GM23338 (cell line): ENCODE results near the gene CELF2. TPM values are rescaled to one million over a fixed set of nuclear protein-coding genes. Genes with fewer than 3 reads are reported as not detected.

Experiments
- ATAC-seq: fragments of 200-7000 bp; cut with Tn5 transposase; 3 replicates; pipeline ENCODE4 v1.9.1; 2020
- DNase-seq: peaks from one replicate; pipeline ENCODE4 v3.0.0-alpha.2; 2015; ENCODE audit warnings: low spot score
- H2AFZ ChIP-seq: fragments of 200-600 bp; sonication (generic); 2 replicates; pipeline ENCODE4 v1.8.0; 2016; ENCODE audit warnings: antibody characterized with exemption, mild to moderate bottlenecking, moderate library complexity
- H3F3A ChIP-seq: fragments of 200-600 bp; sonication (generic); replicated peaks from 2 replicates; pipeline ENCODE4 v1.8.0; 2017; ENCODE audit warnings: antibody characterized with exemption, mixed run types, low read depth
- H3K27ac ChIP-seq: fragments of 200-600 bp; sonication (generic); 2 replicates; pipeline ENCODE4 v1.6.1; 2016; ENCODE audit warnings: low read depth
- H3K27me3 ChIP-seq: fragments of 200-600 bp; sonication (generic); 2 replicates; pipeline ENCODE4 v1.8.0; 2016; ENCODE audit warnings: mild to moderate bottlenecking, mixed run types, moderate library complexity; ENCODE audit not compliant: insufficient read depth
- H3K36me3 ChIP-seq: fragments of 200-600 bp; sonication (generic); 2 replicates; pipeline ENCODE4 v1.8.0; 2016; ENCODE audit warnings: mild to moderate bottlenecking; ENCODE audit not compliant: insufficient read depth
- H3K4me1 ChIP-seq: fragments of 200-600 bp; sonication (generic); 2 replicates; pipeline ENCODE4 v1.8.0; 2016; ENCODE audit warnings: mild to moderate bottlenecking, moderate library complexity; ENCODE audit not compliant: insufficient read depth
- H3K4me2 ChIP-seq: fragments of 200-600 bp; sonication (generic); 2 replicates; pipeline ENCODE4 v1.7.1; 2017; ENCODE audit warnings: mixed run types
- H3K4me3 ChIP-seq: fragments of 200-600 bp; sonication (generic); 2 replicates; pipeline ENCODE4 v1.6.1; 2016; ENCODE audit warnings: mixed run types
- H3K79me2 ChIP-seq: fragments of 200-600 bp; sonication (generic); replicated peaks from 2 replicates; pipeline ENCODE4 v1.8.0; 2017; ENCODE audit warnings: mild to moderate bottlenecking; ENCODE audit not compliant: insufficient read depth
- H3K9me2 ChIP-seq: fragments of 200-600 bp; sonication (generic); 2 replicates; pipeline ENCODE4 v1.8.0; 2017; ENCODE audit not compliant: insufficient read depth
- H4K20me1 ChIP-seq: fragments of 200-600 bp; sonication (generic); replicated peaks from 2 replicates; pipeline ENCODE4 v1.8.0; 2017; ENCODE audit warnings: mild to moderate bottlenecking; ENCODE audit not compliant: insufficient read depth
- H3K27ac Mint-ChIP-seq: 2 replicates; pipeline ENCODE4 v1.8.0; 2020; ENCODE audit warnings: inconsistent platforms, mild to moderate bottlenecking, moderate library complexity, mixed read lengths
- H3K27me3 Mint-ChIP-seq: 3 replicates; pipeline ENCODE4 v1.8.0; 2022; ENCODE audit warnings: low read depth, mild to moderate bottlenecking, moderate library complexity, mixed read lengths, inconsistent platforms; ENCODE audit not compliant: insufficient read depth, poor library complexity
- H3K36me3 Mint-ChIP-seq: 3 replicates; pipeline ENCODE4 v1.8.0; 2021; ENCODE audit warnings: low read depth, mild to moderate bottlenecking, inconsistent platforms, moderate library complexity, mixed read lengths
- H3K4me1 Mint-ChIP-seq: 3 replicates; pipeline ENCODE4 v1.8.0; 2020; ENCODE audit warnings: mild to moderate bottlenecking, inconsistent platforms, mixed read lengths
- H3K4me3 Mint-ChIP-seq: 3 replicates; pipeline ENCODE4 v1.8.0; 2021; ENCODE audit warnings: moderate library complexity, mild to moderate bottlenecking, inconsistent platforms, mixed read lengths
- H3K9me3 Mint-ChIP-seq: 3 replicates; pipeline ENCODE4 v1.8.0; 2020; ENCODE audit warnings: moderate library complexity, mild to moderate bottlenecking, inconsistent platforms, mixed read lengths
- CREB1 ChIP-seq: fragments of 250-450 bp; sonication (Bioruptor Pico); IDR thresholded peaks from 2 replicates; pipeline ENCODE4 v1.5.0; 2020; ENCODE audit warnings: low read depth, mild to moderate bottlenecking, moderate library complexity
- CTCF ChIP-seq, 2 experiments: fragments of 200-600 bp in 1 of 2; sonication (generic) in 1 of 2; conservative IDR thresholded peaks; 2 replicates each; pipeline versions ENCODE4 v1.5.1 to v1.6.1; 2016 to 2017; ENCODE audit warnings: antibody characterized with exemption in 2 of 2, low read depth in 2 of 2, mild to moderate bottlenecking in 2 of 2, moderate library complexity in 1 of 2
- ETS1 ChIP-seq: IDR thresholded peaks from 2 replicates; pipeline ENCODE4 v1.6.1; 2016; ENCODE audit warnings: antibody characterized with exemption
- EZH2 ChIP-seq: fragments of 200-600 bp; sonication (generic); IDR thresholded peaks from one replicate; pipeline ENCODE4 v1.8.0; 2017; ENCODE audit warnings: antibody characterized with exemption, mild to moderate bottlenecking, low read depth; ENCODE audit not compliant: unreplicated experiment
- EZH2phosphoT487 ChIP-seq: fragments of 200-600 bp; sonication (generic); IDR thresholded peaks from one replicate; pipeline ENCODE4 v1.8.1; 2018; ENCODE audit warnings: antibody characterized with exemption; ENCODE audit not compliant: unreplicated experiment
- JUNB ChIP-seq: IDR thresholded peaks from one replicate; pipeline ENCODE4 v1.6.1; 2016; ENCODE audit warnings: antibody characterized with exemption; ENCODE audit not compliant: unreplicated experiment
- NANOG ChIP-seq: IDR thresholded peaks from 2 replicates; pipeline ENCODE4 v1.6.1; 2016; ENCODE audit warnings: antibody characterized with exemption, borderline replicate concordance
- POLR2AphosphoS5 ChIP-seq: IDR thresholded peaks from 2 replicates; pipeline ENCODE4 v1.6.1; 2016; ENCODE audit warnings: antibody characterized with exemption, low read depth
- REST ChIP-seq: IDR thresholded peaks from one replicate; pipeline ENCODE4 v1.6.1; 2018; ENCODE audit warnings: antibody characterized with exemption; ENCODE audit not compliant: unreplicated experiment
- STAT1 ChIP-seq: IDR thresholded peaks from one replicate; pipeline ENCODE4 v1.6.1; 2016; ENCODE audit warnings: antibody characterized with exemption; ENCODE audit not compliant: unreplicated experiment
- ZNF114 ChIP-seq: fragments of 250-450 bp; sonication (Bioruptor Pico); IDR thresholded peaks from 2 replicates; pipeline ENCODE4 v1.5.0; 2020; ENCODE audit warnings: mild to moderate bottlenecking, moderate library complexity
- ZNF331 ChIP-seq: fragments of 250-450 bp; sonication (Bioruptor Pico); IDR thresholded peaks from 2 replicates; pipeline ENCODE4 v1.5.0; 2020; ENCODE audit warnings: low read depth, mild to moderate bottlenecking, moderate library complexity
- ZNF462 ChIP-seq: fragments of 250-450 bp; sonication (Bioruptor Pico); IDR thresholded peaks from 2 replicates; pipeline ENCODE4 v1.5.0; 2020; ENCODE audit warnings: mild to moderate bottlenecking, moderate library complexity
- polyA plus RNA-seq: library from polyadenylated mRNA; unstranded; fragments of >200 nt; fragmentation: Nextera tagmentation; extraction: Ambion mirVana; gene quantifications from 2 replicates; pipeline ENCODE4 v1.2.1, GENCODE V29; 2016
- total RNA-seq: library from RNA; depleted of rRNA; stranded (reverse); fragments of >200 nt; shearing (Covaris generic); gene quantifications from 2 replicates; pipeline ENCODE4 v1.2.3, GENCODE V29; 2014

Gene CELF2
- total and polyA plus RNA-seq, 2 experiments from 2014 or later, result 18.1 to 22.5 TPM

GRCh38 chr10:11146402-11147171 is 128.9 kb downstream of the CELF2 start:
- Histone ChIP-seq H4K20me1 (no peaks in the 10 kb centered on the region), H3K27me3 (no peaks in the 10 kb centered on the region), H3K36me3 (no peaks in the 10 kb centered on the region), H3K9me2 (no peaks in the 10 kb centered on the region), H3K79me2 (no peaks in the 10 kb centered on the region), H2AFZ (no peak overlapping the region), H3K4me2 (peak overlapping the region; percentile 59), H3F3A (peaks cover 7% of the 10 kb centered on the region), H3K4me1 (peaks cover 66% of the 10 kb centered on the region), H3K4me3 (no peak overlapping the region), H3K27ac (no peak overlapping the region)
- Mint-ChIP-seq H3K4me1 (peaks cover 68% of the 10 kb centered on the region), H3K27me3 (no peaks in the 10 kb centered on the region), H3K9me3 (no peaks in the 10 kb centered on the region), H3K4me3 (no peak overlapping the region), H3K27ac (0 out of 2 replicates have a peak overlapping the region, but pooled peaks have one; percentile 17), H3K36me3 (peaks cover 4% of the 10 kb centered on the region; the same call in 1 of the 3 replicates)
- TF ChIP-seq CREB1 (CRISPR knock-in tag) (no peak), STAT1 (no peak), CTCF (conservative IDR thresholded peaks at IDR 0.05; ENCODE audit: low read depth in 2 of 2) (no peak), JUNB (no peak), ZNF331 (CRISPR knock-in tag) (no peak), ZNF462 (CRISPR knock-in tag) (no peak), ETS1 (no peak), EZH2 (no peak), EZH2phosphoT487 (no peak), NANOG (no peak), ZNF114 (CRISPR knock-in tag) (no peak), REST (no peak), POLR2AphosphoS5 (no peak)
- DNase-seq, result no peak
- no peak for ATAC-seq
